ENCODE measurements around the gene GRK5.

The GRK5 gene

GRCh38 chr10:119183664-119184412 is 23.5 kb upstream of the GRK5 start:
- Histone ChIP-seq H3K27me3 (ENCODE audit: control insufficient read depth, insufficient read depth, low read length) (no peaks in the 10 kb centered on the region), H3K27ac (no peak overlapping the region), H3K4me3 (ENCODE audit: low read depth, low read length) (no peak overlapping the region), H3K9ac (no peak overlapping the region), H3K4me2 (ENCODE audit: low read length) (no peak overlapping the region), H2AFZ (no peak overlapping the region), H3K79me2 (no peaks in the 10 kb centered on the region), H3K36me3 (ENCODE audit: control insufficient read depth, insufficient read depth, low read length) (no peaks in the 10 kb centered on the region), H3K4me1 (no peaks in the 10 kb centered on the region), H3K9me3 (ENCODE audit: control insufficient read depth, low read length) (no peaks in the 10 kb centered on the region)
- TF ChIP-seq CTCF (IDR thresholded peaks at IDR 0.05) = no peak

DNA sequence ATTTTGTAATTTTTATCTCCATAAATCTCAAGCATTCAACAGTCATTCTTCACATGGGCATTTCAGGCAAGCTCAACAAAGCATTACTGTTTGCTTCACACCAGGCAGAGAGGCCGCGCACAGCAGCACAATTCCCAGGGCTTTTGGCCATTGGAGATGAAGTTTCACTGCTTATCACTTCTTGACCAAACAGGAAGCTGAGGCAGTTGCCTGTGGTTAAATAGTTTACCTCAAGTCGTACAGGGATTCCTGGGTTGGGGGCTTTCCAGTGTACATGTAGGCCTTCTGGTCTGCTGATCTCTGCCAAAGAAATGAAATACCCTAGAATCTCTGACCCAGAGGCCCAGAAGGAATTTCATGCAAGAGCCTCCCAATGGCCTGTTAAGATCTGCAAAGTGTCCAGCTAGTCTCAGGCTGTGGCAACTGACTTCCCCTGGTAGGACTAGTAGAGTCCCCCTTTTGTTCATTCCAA is 17.5 kb upstream of the GRK5 start:
- Histone ChIP-seq H3K27ac (no peak overlapping the region), H2AFZ (no peak overlapping the region), H3K4me2 (ENCODE audit: low read length) (no peak overlapping the region), H3K9me3 (ENCODE audit: control insufficient read depth, low read length) (no peaks in the 10 kb centered on the region), H3K4me1 (no peaks in the 10 kb centered on the region), H3K36me3 (ENCODE audit: control insufficient read depth, insufficient read depth, low read length) (no peaks in the 10 kb centered on the region), H3K79me2 (no peaks in the 10 kb centered on the region), H3K9ac (no peak overlapping the region), H3K4me3 (ENCODE audit: low read depth, low read length) (no peak overlapping the region), H3K27me3 (ENCODE audit: control insufficient read depth, insufficient read depth, low read length) (no peaks in the 10 kb centered on the region)
- no peak for TF ChIP-seq CTCF (IDR thresholded peaks at IDR 0.05)

- Histone ChIP-seq H3K4me3 (ENCODE audit: low read depth, low read length) (no peak overlapping the region), H3K4me1 (no peaks in the 10 kb centered on the region), H3K27me3 (ENCODE audit: control insufficient read depth, insufficient read depth, low read length) (no peaks in the 10 kb centered on the region), H3K9me3 (ENCODE audit: control insufficient read depth, low read length) (no peaks in the 10 kb centered on the region), H3K36me3 (ENCODE audit: control insufficient read depth, insufficient read depth, low read length) (no peaks in the 10 kb centered on the region), H3K27ac (no peak overlapping the region), H3K9ac (no peak overlapping the region), H3K79me2 (no peaks in the 10 kb centered on the region), H3K4me2 (ENCODE audit: low read length) (no peak overlapping the region), H2AFZ (no peak overlapping the region)
- TF ChIP-seq CTCF (IDR thresholded peaks at IDR 0.05) = no peak
Measured at GRCh38 chr10:119190353-119190752, 17.0 kb upstream of the GRK5 start.

- Histone ChIP-seq H3K27ac (no peak overlapping the region), H3K4me3 (ENCODE audit: low read depth, low read length) (no peak overlapping the region), H3K27me3 (ENCODE audit: control insufficient read depth, insufficient read depth, low read length) (no peaks in the 10 kb centered on the region), H3K36me3 (ENCODE audit: control insufficient read depth, insufficient read depth, low read length) (no peaks in the 10 kb centered on the region), H3K4me1 (no peaks in the 10 kb centered on the region), H3K79me2 (no peaks in the 10 kb centered on the region), H3K9me3 (ENCODE audit: control insufficient read depth, low read length) (no peaks in the 10 kb centered on the region), H2AFZ (no peak overlapping the region), H3K4me2 (ENCODE audit: low read length) (no peak overlapping the region), H3K9ac (no peak overlapping the region)
- no peak for TF ChIP-seq CTCF (IDR thresholded peaks at IDR 0.05)
Measured at GRCh38 chr10:119190954-119191785, 16.2 kb upstream of the GRK5 start.
